MM.1S (cell line): ENCODE results near the gene ARHGEF6.

Experiments used
- DNase-seq: peaks from one replicate; pipeline ENCODE4 v3.0.0-alpha.2; 2015
- H2AFZ ChIP-seq: fragments of 300-600 bp; sonication (generic); 2 replicates; pipeline ENCODE4 v1.6.0; 2016; ENCODE audit warnings: antibody characterized with exemption, low read length
- H3F3A ChIP-seq: fragments of 300-600 bp; sonication (generic); 2 replicates; pipeline ENCODE4 v1.6.1; 2016; ENCODE audit warnings: mild to moderate bottlenecking, antibody characterized with exemption, low read length, moderate library complexity, mixed read lengths; ENCODE audit not compliant: insufficient read depth
- H3K27ac ChIP-seq: fragments of 300-600 bp; sonication (generic); 2 replicates; pipeline ENCODE4 v1.5.1; 2016; ENCODE audit warnings: mild to moderate bottlenecking, low read length
- H3K27me3 ChIP-seq: fragments of 300-600 bp; sonication (generic); replicated peaks from 2 replicates; pipeline ENCODE4 v1.6.0; 2016; ENCODE audit warnings: low read length; ENCODE audit not compliant: insufficient read depth
- H3K36me3 ChIP-seq: fragments of 300-600 bp; sonication (generic); replicated peaks from 2 replicates; pipeline ENCODE4 v1.6.1; 2016; ENCODE audit warnings: mild to moderate bottlenecking, low read length, mixed read lengths; ENCODE audit not compliant: insufficient read depth
- H3K4me1 ChIP-seq: fragments of 300-600 bp; sonication (generic); 2 replicates; pipeline ENCODE4 v1.6.1; 2016; ENCODE audit warnings: low read length, mixed read lengths
- H3K4me2 ChIP-seq: fragments of 300-600 bp; sonication (generic); 2 replicates; pipeline ENCODE4 v1.6.0; 2016; ENCODE audit warnings: low read depth, low read length
- H3K4me3 ChIP-seq: fragments of 300-600 bp; sonication (generic); 2 replicates; pipeline ENCODE4 v1.5.1; 2016; ENCODE audit warnings: low read length, mixed read lengths
- H3K79me2 ChIP-seq: fragments of 300-600 bp; sonication (generic); 2 replicates; pipeline ENCODE4 v1.6.1; 2016; ENCODE audit warnings: mixed run types, low read length, mixed read lengths
- H3K9ac ChIP-seq: fragments of 300-600 bp; sonication (generic); 2 replicates; pipeline ENCODE4 v1.6.1; 2016; ENCODE audit warnings: low read length, mixed read lengths
- H3K9me2 ChIP-seq: fragments of 300-600 bp; sonication (generic); replicated peaks from 2 replicates; pipeline ENCODE4 v1.6.1; 2016; ENCODE audit warnings: mild to moderate bottlenecking, low read length, mixed read lengths; ENCODE audit not compliant: insufficient read depth
- H3K9me3 ChIP-seq: fragments of 300-600 bp; sonication (generic); replicated peaks from 2 replicates; pipeline ENCODE4 v1.6.1; 2016; ENCODE audit warnings: mild to moderate bottlenecking, low read length, mixed read lengths; ENCODE audit not compliant: insufficient read depth
- H4K20me1 ChIP-seq: fragments of 300-600 bp; sonication (generic); 2 replicates; pipeline ENCODE4 v1.6.1; 2016; ENCODE audit warnings: mild to moderate bottlenecking, low read length, moderate library complexity, mixed read lengths; ENCODE audit not compliant: insufficient read depth
- EZH2 ChIP-seq: fragments of 300-600 bp; sonication (generic); optimal IDR thresholded peaks from 2 replicates; pipeline ENCODE3; 2017; ENCODE audit warnings: low read depth, mild to moderate bottlenecking, antibody characterized with exemption, low read length, mixed read lengths
- EZH2phosphoT487 ChIP-seq: fragments of 300-600 bp; sonication (generic); IDR thresholded peaks from 2 replicates; pipeline ENCODE4 v1.6.1; 2018; ENCODE audit warnings: antibody characterized with exemption, low read length
- TF ChIP-seq, protein P1 (sequence below): fragments of 300-600 bp; sonication (generic); IDR thresholded peaks from 2 replicates; pipeline ENCODE4 v1.5.1; 2016; ENCODE audit warnings: antibody characterized with exemption, low read length, mixed read lengths

ARHGEF6 gene

DNA sequence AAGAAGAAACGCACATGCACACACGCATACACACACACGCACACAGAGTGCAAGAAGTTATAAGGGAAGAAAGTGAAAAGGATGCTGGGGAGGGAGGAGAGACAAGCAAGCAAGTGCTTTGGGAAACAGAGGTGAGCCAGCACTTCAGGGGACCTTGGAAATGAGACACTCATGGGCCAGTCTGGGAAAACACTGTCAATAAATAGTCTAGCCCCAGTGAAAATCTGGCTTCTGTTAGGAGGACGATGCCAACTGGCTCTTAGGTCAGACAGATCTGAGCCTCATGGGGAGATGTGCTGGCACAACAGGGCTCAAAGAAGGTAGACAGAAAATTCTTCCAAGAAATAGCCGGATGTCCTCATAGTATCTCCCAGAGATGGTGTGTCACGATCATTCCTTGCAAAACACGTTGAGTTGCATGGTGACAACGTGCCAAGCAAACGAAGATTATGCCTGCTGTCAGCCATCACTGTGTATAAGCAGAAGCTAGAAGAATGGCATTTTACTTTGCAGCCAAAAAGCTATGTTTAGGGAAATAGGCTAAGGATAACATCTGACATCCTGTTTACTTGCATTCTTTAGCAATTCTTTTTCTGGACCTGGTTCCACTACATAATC, 557 bp upstream of the ARHGEF6 start:
- Histone ChIP-seq H3K9me2 (no peaks in the 10 kb centered on the region), H3K4me3 (peak overlapping the region; percentile 64), H2AFZ (peak overlapping the region; percentile 42; the same call in 1 of the 2 replicates), H4K20me1 (no peaks in the 10 kb centered on the region), H3K4me2 (peak overlapping the region; percentile 75; the same call in 1 of the 2 replicates), H3K9me3 (no peaks in the 10 kb centered on the region), H3F3A (no peaks in the 10 kb centered on the region), H3K36me3 (no peaks in the 10 kb centered on the region), H3K27ac (no peak overlapping the region), H3K79me2 (no peaks in the 10 kb centered on the region), H3K9ac (no peak overlapping the region), H3K27me3 (no peaks in the 10 kb centered on the region), H3K4me1 (0 out of 2 replicates have a peak, but pooled peaks cover 6% of the 10 kb centered on the region)
- TF ChIP-seq, protein P1, sequence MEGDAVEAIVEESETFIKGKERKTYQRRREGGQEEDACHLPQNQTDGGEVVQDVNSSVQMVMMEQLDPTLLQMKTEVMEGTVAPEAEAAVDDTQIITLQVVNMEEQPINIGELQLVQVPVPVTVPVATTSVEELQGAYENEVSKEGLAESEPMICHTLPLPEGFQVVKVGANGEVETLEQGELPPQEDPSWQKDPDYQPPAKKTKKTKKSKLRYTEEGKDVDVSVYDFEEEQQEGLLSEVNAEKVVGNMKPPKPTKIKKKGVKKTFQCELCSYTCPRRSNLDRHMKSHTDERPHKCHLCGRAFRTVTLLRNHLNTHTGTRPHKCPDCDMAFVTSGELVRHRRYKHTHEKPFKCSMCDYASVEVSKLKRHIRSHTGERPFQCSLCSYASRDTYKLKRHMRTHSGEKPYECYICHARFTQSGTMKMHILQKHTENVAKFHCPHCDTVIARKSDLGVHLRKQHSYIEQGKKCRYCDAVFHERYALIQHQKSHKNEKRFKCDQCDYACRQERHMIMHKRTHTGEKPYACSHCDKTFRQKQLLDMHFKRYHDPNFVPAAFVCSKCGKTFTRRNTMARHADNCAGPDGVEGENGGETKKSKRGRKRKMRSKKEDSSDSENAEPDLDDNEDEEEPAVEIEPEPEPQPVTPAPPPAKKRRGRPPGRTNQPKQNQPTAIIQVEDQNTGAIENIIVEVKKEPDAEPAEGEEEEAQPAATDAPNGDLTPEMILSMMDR, result no peak
- TF ChIP-seq EZH2 (no peak), EZH2phosphoT487 (no peak)
- no peak for DNase-seq

DNA sequence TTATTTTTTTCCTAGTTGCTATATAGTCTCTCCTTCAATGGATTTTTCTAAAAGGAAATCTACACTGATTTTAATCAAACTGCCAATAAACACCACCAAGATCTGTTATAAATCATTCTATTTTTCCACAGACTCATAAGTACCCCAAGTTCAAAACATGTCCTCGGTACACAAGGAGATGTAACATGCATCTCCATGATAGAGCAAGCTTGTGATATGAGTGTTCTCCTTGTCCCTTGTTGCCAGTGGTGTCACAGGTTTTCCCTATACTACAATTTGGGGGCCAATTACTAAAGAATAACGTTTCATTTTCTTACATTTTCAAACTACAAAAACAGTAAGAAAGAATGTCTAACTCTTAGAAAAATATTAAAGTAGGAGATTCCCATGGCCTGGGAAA, 491 bp downstream of the ARHGEF6 start:
- DNase-seq, result no peak
- Histone ChIP-seq H3K4me3 (peak overlapping the region; percentile 64), H3K36me3 (no peaks in the 10 kb centered on the region), H2AFZ (peak overlapping the region; percentile 42), H3K9me3 (no peaks in the 10 kb centered on the region), H3K27ac (peak overlapping the region; percentile 42; the same call in 1 of the 2 replicates), H3K4me2 (peak overlapping the region; percentile 75), H3K9ac (peak overlapping the region; percentile 42), H3K9me2 (no peaks in the 10 kb centered on the region), H3K79me2 (no peaks in the 10 kb centered on the region), H3K27me3 (no peaks in the 10 kb centered on the region), H3K4me1 (0 out of 2 replicates have a peak, but pooled peaks cover 6% of the 10 kb centered on the region), H3F3A (no peaks in the 10 kb centered on the region), H4K20me1 (no peaks in the 10 kb centered on the region)
- TF ChIP-seq, protein P1, result no peak
- TF ChIP-seq EZH2phosphoT487 (no peak), EZH2 (no peak)

DNA sequence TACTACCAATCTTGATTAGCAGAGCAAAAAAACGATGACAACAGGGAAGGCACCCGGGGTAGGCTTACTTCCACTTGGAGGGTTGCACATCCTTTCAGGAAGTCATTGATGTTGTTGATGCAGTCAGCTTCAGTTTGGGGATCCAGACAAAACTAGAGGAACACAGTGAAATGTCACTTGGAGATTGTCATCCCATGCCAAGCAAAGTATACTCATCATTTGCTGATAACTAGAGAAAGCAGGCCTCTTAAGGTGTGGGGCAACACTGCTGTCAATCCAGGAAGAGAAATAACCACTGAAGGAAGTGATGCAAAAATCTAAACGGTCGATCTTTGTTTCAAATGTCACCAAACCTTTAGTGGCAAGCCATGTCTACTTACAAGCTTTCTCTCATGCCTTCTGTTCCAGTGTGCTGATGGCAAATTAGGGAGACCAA, 1.4 kb downstream of the ARHGEF6 start:
- H3K27me3 ChIP-seq, result no peaks in the 10 kb centered on the region
- no peaks in the 10 kb centered on the region for H3K36me3 ChIP-seq
- peak overlapping the region; percentile 38; the same call in 1 of the 2 replicates for H3K27ac ChIP-seq
- TF ChIP-seq EZH2phosphoT487, result no peak
- no peak for TF ChIP-seq EZH2
- TF ChIP-seq, protein P1, result no peak
- DNase-seq, result peak; percentile 32
- H3K9ac ChIP-seq, result peak overlapping the region; percentile 42; the same call in 1 of the 2 replicates
- H3K4me3 ChIP-seq, result peak overlapping the region; percentile 64
- H4K20me1 ChIP-seq, result no peaks in the 10 kb centered on the region
- H3K4me1 ChIP-seq, result 0 out of 2 replicates have a peak, but pooled peaks cover 6% of the 10 kb centered on the region
- no peaks in the 10 kb centered on the region for H3K9me2 ChIP-seq
- no peaks in the 10 kb centered on the region for H3K9me3 ChIP-seq
- H3K79me2 ChIP-seq, result no peaks in the 10 kb centered on the region
- H2AFZ ChIP-seq, result peak overlapping the region; percentile 42; the same call in 1 of the 2 replicates
- no peaks in the 10 kb centered on the region for H3F3A ChIP-seq
- peak overlapping the region; percentile 75 for H3K4me2 ChIP-seq
